Measurements from ENCODE around the gene PRKACB. TPM values are rescaled to one million over a fixed set of nuclear protein-coding genes. Genes with fewer than 3 reads are reported as not detected.
A peak's percentile ranks its signal among the peaks of the same experiment; 100 is the strongest.

The PRKACB gene
- total RNA-seq, 1 experiment from 2014 or later, result 28.5 TPM

- peak overlapping the region; percentile 68 for H3K27ac Mint-ChIP-seq (ENCODE audit: unreplicated experiment)
- BruUV-seq (replicated peaks), result no TSS peak
Measured at GRCh38 chr1:84156210-84156621, 12.1 kb downstream of the PRKACB start.

GRCh38 chr1:84159533-84160240, 15.6 kb downstream of the PRKACB start:
- Mint-ChIP-seq H3K9me3 (ENCODE audit: low read depth, unreplicated experiment) (no peaks in the 10 kb centered on the region), H3K36me3 (ENCODE audit: insufficient read depth, unreplicated experiment) (no peaks in the 10 kb centered on the region), H3K4me1 (ENCODE audit: low read depth, unreplicated experiment) (peaks cover 18% of the 10 kb centered on the region), H3K4me3 (ENCODE audit: low read depth, unreplicated experiment) (no peak overlapping the region), H3K27ac (ENCODE audit: unreplicated experiment) (no peak overlapping the region), H3K27me3 (ENCODE audit: unreplicated experiment) (no peaks in the 10 kb centered on the region)
- TF ChIP-seq CTCF (IDR thresholded peaks at IDR 0.05; ENCODE audit: unreplicated experiment), result no peak
- intact Hi-C loops (cut with micrococcal nuclease; ENCODE audit: unreplicated experiment), result no loop called here
- BruUV-seq (replicated peaks), result no TSS peak
- DNase-seq, result no peak
- CTCF ChIA-PET, result interaction anchor here (0.6 kb wide), 1 partner anchor 143 kb away, joined by 3 read pairs; no protein-coding TSS in a partner anchor

More at GRCh38 chr1:84156210-84156621, 12.1 kb downstream of the PRKACB start:
- no peak for TF ChIP-seq CTCF (IDR thresholded peaks at IDR 0.05; ENCODE audit: unreplicated experiment)
- Mint-ChIP-seq H3K36me3 (ENCODE audit: insufficient read depth, unreplicated experiment) (no peaks in the 10 kb centered on the region), H3K4me3 (ENCODE audit: low read depth, unreplicated experiment) (no peak overlapping the region), H3K4me1 (ENCODE audit: low read depth, unreplicated experiment) (peaks cover 18% of the 10 kb centered on the region), H3K9me3 (ENCODE audit: low read depth, unreplicated experiment) (no peaks in the 10 kb centered on the region), H3K27me3 (ENCODE audit: unreplicated experiment) (no peaks in the 10 kb centered on the region)
- CTCF ChIA-PET, result interaction anchor here (1.0 kb wide), 1 partner anchor 157 kb away, joined by 3 read pairs; the partner anchor contains the start of gene TTLL7
- DNase-seq, result peak; percentile 6
- intact Hi-C loops (cut with micrococcal nuclease; ENCODE audit: unreplicated experiment), result no loop called here

- no peak for TF ChIP-seq CTCF (IDR thresholded peaks at IDR 0.05; ENCODE audit: unreplicated experiment)
- no TSS peak for BruUV-seq (replicated peaks)
- Mint-ChIP-seq H3K4me1 (ENCODE audit: low read depth, unreplicated experiment) (peaks cover 10% of the 10 kb centered on the region), H3K27me3 (ENCODE audit: unreplicated experiment) (no peaks in the 10 kb centered on the region), H3K27ac (ENCODE audit: unreplicated experiment) (no peak overlapping the region), H3K9me3 (ENCODE audit: low read depth, unreplicated experiment) (no peaks in the 10 kb centered on the region), H3K4me3 (ENCODE audit: low read depth, unreplicated experiment) (no peak overlapping the region), H3K36me3 (ENCODE audit: insufficient read depth, unreplicated experiment) (no peaks in the 10 kb centered on the region)
- DNase-seq, result no peak
- CTCF ChIA-PET, result no interaction called here
- intact Hi-C loops (cut with micrococcal nuclease; ENCODE audit: unreplicated experiment), result no loop called here
Measured at GRCh38 chr1:84162295-84162694, 18.2 kb downstream of the PRKACB start.

DNA sequence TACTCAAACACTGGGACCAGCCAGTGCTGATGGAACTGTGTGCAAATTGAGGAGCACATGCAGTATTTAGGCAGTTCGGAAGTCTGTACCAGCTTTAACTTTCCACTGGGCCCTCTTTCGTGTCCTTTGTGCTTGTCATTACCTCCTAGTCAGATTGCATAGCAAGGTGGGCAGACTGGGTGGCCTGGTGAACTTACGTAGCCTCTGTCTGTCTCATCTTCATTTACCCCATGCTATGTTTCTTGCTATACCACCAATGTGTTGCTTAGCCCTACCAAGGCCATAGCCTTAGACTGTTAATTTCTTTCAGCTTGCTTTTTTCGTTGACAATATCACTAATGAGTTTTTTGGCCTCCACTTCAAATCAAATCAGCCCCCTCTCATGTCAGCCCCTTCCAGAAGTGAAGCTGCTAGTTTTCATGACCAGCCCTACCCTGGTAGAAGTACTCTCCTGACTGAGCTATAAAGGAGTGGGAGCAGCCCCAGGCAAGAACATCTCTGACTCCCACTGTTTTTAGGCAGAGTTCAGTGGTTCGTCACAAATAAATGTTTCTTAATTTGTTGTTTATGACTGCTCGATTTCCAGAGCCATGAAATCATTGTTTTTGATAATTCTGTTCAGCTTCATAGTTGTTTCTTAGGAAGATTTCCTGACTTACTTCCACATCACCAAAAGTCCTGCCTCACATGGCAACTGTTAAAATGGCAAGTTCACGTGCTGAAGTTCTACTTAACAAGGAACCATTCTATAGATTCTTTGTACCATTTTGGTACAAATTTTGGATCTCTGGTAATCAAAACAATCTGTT, 19.3 kb downstream of the PRKACB start:
- no TSS peak for BruUV-seq (replicated peaks)
- Mint-ChIP-seq H3K9me3 (ENCODE audit: low read depth, unreplicated experiment) (no peaks in the 10 kb centered on the region), H3K4me3 (ENCODE audit: low read depth, unreplicated experiment) (no peak overlapping the region), H3K27me3 (ENCODE audit: unreplicated experiment) (no peaks in the 10 kb centered on the region), H3K27ac (ENCODE audit: unreplicated experiment) (no peak overlapping the region), H3K36me3 (ENCODE audit: insufficient read depth, unreplicated experiment) (no peaks in the 10 kb centered on the region), H3K4me1 (ENCODE audit: low read depth, unreplicated experiment) (peaks cover 11% of the 10 kb centered on the region)
- CTCF ChIA-PET, result no interaction called here
- no peak for DNase-seq
- no peak for TF ChIP-seq CTCF (IDR thresholded peaks at IDR 0.05; ENCODE audit: unreplicated experiment)
- intact Hi-C loops (cut with micrococcal nuclease; ENCODE audit: unreplicated experiment), result no loop called here
